ENCODE measurements around the gene TRABD2B.

The TRABD2B gene

DNA sequence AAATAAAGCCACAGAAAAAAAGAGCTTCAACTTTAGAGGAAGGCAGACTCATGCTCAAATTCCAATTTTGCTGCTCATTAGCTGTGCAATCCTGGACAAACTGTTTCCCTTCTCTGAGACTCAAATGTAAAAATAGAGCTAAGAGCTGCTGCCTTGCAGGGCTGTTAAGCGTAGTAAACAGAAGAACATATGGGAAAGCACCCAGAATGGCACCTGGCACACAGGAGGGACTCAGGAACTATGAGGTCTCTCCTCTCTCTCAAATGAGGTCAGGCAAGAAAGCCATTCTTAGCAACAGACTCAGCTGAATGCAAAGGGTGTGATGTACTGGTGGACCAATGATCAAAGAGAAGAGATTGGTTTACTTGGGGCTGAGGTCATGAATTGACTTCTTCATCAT is 61.3 kb downstream of the TRABD2B start:
- TF ChIP-seq TAF1 (IDR thresholded peaks at IDR 0.05; ENCODE audit: low read depth) (no peak), YY1 (IDR thresholded peaks at IDR 0.05; ENCODE audit: low read depth) (no peak), RAD21 (IDR thresholded peaks at IDR 0.05; ENCODE audit: low read depth) (no peak), CEBPB (IDR thresholded peaks at IDR 0.05) (no peak), ZBTB7A (IDR thresholded peaks at IDR 0.05; ENCODE audit: low read depth) (no peak), TEAD4 (IDR thresholded peaks at IDR 0.05) (no peak), FOXM1 (IDR thresholded peaks at IDR 0.05; ENCODE audit: borderline replicate concordance, low read depth) (no peak), TCF12 (IDR thresholded peaks at IDR 0.05; ENCODE audit: low read depth) (no peak), EP300 (IDR thresholded peaks at IDR 0.05; ENCODE audit: borderline replicate concordance) (no peak), CREB1 (IDR thresholded peaks at IDR 0.05; ENCODE audit: low read depth) (no peak), NFIC (IDR thresholded peaks at IDR 0.05) (no peak), EGR1 (IDR thresholded peaks at IDR 0.05) (no peak)
- TF ChIP-seq, protein P1, sequence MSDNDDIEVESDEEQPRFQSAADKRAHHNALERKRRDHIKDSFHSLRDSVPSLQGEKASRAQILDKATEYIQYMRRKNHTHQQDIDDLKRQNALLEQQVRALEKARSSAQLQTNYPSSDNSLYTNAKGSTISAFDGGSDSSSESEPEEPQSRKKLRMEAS (IDR thresholded peaks at IDR 0.05): no peak
- TF ChIP-seq, protein P2, sequence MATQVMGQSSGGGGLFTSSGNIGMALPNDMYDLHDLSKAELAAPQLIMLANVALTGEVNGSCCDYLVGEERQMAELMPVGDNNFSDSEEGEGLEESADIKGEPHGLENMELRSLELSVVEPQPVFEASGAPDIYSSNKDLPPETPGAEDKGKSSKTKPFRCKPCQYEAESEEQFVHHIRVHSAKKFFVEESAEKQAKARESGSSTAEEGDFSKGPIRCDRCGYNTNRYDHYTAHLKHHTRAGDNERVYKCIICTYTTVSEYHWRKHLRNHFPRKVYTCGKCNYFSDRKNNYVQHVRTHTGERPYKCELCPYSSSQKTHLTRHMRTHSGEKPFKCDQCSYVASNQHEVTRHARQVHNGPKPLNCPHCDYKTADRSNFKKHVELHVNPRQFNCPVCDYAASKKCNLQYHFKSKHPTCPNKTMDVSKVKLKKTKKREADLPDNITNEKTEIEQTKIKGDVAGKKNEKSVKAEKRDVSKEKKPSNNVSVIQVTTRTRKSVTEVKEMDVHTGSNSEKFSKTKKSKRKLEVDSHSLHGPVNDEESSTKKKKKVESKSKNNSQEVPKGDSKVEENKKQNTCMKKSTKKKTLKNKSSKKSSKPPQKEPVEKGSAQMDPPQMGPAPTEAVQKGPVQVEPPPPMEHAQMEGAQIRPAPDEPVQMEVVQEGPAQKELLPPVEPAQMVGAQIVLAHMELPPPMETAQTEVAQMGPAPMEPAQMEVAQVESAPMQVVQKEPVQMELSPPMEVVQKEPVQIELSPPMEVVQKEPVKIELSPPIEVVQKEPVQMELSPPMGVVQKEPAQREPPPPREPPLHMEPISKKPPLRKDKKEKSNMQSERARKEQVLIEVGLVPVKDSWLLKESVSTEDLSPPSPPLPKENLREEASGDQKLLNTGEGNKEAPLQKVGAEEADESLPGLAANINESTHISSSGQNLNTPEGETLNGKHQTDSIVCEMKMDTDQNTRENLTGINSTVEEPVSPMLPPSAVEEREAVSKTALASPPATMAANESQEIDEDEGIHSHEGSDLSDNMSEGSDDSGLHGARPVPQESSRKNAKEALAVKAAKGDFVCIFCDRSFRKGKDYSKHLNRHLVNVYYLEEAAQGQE (IDR thresholded peaks at IDR 0.05; ENCODE audit: low read depth): no peak

DNA sequence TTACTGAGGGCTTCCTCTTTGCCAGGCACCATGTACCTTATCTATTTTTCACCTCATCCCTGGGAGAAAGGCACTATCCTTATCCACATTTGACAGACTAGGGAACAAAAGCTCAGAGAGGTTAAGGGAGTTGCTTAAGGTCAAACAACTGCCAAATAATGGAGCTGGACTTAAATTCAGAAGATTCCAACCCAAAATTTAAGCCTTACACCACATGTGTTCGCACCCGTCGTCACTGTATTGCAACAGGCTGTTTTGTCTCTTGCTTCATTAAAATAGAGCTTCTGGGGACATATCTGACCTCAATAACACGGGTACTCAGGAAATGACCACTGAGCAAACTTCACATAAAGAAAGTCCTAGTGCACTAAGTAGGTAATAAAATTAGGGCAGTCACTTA is 62.0 kb downstream of the TRABD2B start:
- TF ChIP-seq TCF12 (IDR thresholded peaks at IDR 0.05; ENCODE audit: low read depth) (no peak), CREB1 (IDR thresholded peaks at IDR 0.05; ENCODE audit: low read depth) (no peak), TEAD4 (IDR thresholded peaks at IDR 0.05) (no peak), NFIC (IDR thresholded peaks at IDR 0.05) (no peak), FOXM1 (IDR thresholded peaks at IDR 0.05; ENCODE audit: borderline replicate concordance, low read depth) (no peak), RAD21 (IDR thresholded peaks at IDR 0.05; ENCODE audit: low read depth) (no peak), ZBTB7A (IDR thresholded peaks at IDR 0.05; ENCODE audit: low read depth) (no peak), EP300 (IDR thresholded peaks at IDR 0.05; ENCODE audit: borderline replicate concordance) (no peak), CEBPB (IDR thresholded peaks at IDR 0.05) (no peak), EGR1 (IDR thresholded peaks at IDR 0.05) (no peak)
- TF ChIP-seq, protein P2 (IDR thresholded peaks at IDR 0.05; ENCODE audit: low read depth): no peak

DNA sequence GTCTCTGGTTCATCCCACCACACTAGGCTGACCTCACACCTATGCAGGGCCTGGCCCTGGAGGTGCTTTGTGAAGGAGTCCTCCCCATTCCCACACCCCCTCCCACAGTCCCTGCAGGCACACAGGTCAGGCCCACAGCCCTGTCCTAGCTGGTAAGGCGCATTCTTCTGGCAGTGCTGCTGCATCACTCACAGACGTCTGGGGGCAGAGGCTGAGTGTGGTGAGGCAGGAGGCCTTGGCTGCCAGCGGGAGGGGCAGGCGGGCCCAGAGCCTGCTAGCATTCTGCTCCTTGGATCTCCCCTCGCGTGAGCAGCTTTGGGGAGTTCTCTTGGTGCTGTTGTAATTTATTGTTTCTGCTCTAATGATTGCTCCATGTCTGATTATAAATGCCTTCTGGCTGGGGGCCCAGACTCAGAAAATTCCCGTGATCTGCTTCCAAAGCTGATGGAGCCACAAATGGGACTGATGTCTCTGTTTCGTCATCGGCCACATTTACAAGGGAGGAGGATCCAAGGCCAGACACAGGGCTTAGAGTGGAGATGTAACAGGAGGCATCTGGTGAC is 62.9 kb downstream of the TRABD2B start:
- TF ChIP-seq CEBPB (IDR thresholded peaks at IDR 0.05): no peak
- no peak for TF ChIP-seq EGR1 (IDR thresholded peaks at IDR 0.05)
- TF ChIP-seq TAF1 (IDR thresholded peaks at IDR 0.05; ENCODE audit: low read depth): no peak
- no peak for TF ChIP-seq FOXM1 (IDR thresholded peaks at IDR 0.05; ENCODE audit: borderline replicate concordance, low read depth)
- no peak for TF ChIP-seq TEAD4 (IDR thresholded peaks at IDR 0.05)
- TF ChIP-seq EP300 (IDR thresholded peaks at IDR 0.05; ENCODE audit: borderline replicate concordance): no peak
- no peak for TF ChIP-seq ZBTB7A (IDR thresholded peaks at IDR 0.05; ENCODE audit: low read depth)
- TF ChIP-seq YY1 (IDR thresholded peaks at IDR 0.05; ENCODE audit: low read depth): no peak
- TF ChIP-seq RAD21 (IDR thresholded peaks at IDR 0.05; ENCODE audit: low read depth): no peak
- no peak for TF ChIP-seq TCF12 (IDR thresholded peaks at IDR 0.05; ENCODE audit: low read depth)
- TF ChIP-seq, protein P2 (IDR thresholded peaks at IDR 0.05; ENCODE audit: low read depth): no peak
- no peak for TF ChIP-seq NFIC (IDR thresholded peaks at IDR 0.05)

DNA sequence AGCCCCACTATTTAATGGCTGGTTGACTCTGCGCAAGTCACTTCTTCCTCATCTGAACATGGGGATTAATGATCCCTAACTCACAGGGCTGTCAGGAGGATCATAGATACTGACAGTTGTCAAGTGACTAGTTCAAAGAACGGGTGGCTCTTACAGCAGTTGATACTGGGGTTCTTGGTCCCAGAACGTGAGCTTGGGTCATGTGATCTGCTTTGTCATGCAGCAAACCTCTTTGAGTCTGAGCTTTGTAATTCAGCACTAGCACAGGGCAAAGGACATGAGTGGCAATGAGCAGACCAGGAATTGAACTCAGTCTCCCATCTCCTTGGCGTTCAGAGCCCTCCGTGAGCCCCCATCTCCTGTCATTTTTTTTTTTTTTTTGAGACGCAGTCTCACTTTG is 64.4 kb downstream of the TRABD2B start:
- TF ChIP-seq TAF1 (IDR thresholded peaks at IDR 0.05; ENCODE audit: low read depth) (no peak), EGR1 (IDR thresholded peaks at IDR 0.05) (no peak), CREB1 (IDR thresholded peaks at IDR 0.05; ENCODE audit: low read depth) (no peak), TEAD4 (IDR thresholded peaks at IDR 0.05) (no peak), EP300 (IDR thresholded peaks at IDR 0.05; ENCODE audit: borderline replicate concordance) (no peak), RAD21 (IDR thresholded peaks at IDR 0.05; ENCODE audit: low read depth) (no peak), TCF12 (IDR thresholded peaks at IDR 0.05; ENCODE audit: low read depth) (no peak), YY1 (IDR thresholded peaks at IDR 0.05; ENCODE audit: low read depth) (no peak), ZBTB7A (IDR thresholded peaks at IDR 0.05; ENCODE audit: low read depth) (no peak), FOXM1 (IDR thresholded peaks at IDR 0.05; ENCODE audit: borderline replicate concordance, low read depth) (no peak), CEBPB (IDR thresholded peaks at IDR 0.05) (no peak), NFIC (IDR thresholded peaks at IDR 0.05) (no peak)
- TF ChIP-seq, protein P2 (IDR thresholded peaks at IDR 0.05; ENCODE audit: low read depth): no peak
- TF ChIP-seq, protein P3, sequence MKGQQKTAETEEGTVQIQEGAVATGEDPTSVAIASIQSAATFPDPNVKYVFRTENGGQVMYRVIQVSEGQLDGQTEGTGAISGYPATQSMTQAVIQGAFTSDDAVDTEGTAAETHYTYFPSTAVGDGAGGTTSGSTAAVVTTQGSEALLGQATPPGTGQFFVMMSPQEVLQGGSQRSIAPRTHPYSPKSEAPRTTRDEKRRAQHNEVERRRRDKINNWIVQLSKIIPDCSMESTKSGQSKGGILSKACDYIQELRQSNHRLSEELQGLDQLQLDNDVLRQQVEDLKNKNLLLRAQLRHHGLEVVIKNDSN (IDR thresholded peaks at IDR 0.05): no peak
- TF ChIP-seq, protein P1 (IDR thresholded peaks at IDR 0.05): no peak
